Activated T-cell treated with anti-CD3 and anti-CD28 coated beads, Interleukin-2, amount 50 U/mL, for 24 hours (primary cell): ENCODE data around the gene ADIPOQ.
"Not testable (repeated sequence)": the region's sequence is repeated elsewhere in the genome, so short reads cannot be mapped to it uniquely, and the experiment has no call there.

Source experiments
- DNase-seq: peaks from one replicate; pipeline ENCODE4 v3.0.0-alpha.2; 2020
- H3K27ac Mint-ChIP-seq: 2 replicates; pipeline ENCODE4 v1.8.0; 2020; ENCODE audit warnings: mild to moderate bottlenecking, mixed read lengths
- H3K27me3 Mint-ChIP-seq: 2 replicates; pipeline ENCODE4 v1.8.0; 2020; ENCODE audit warnings: mixed read lengths
- H3K36me3 Mint-ChIP-seq: 2 replicates; pipeline ENCODE4 v1.8.0; 2020; ENCODE audit warnings: low read depth, mixed read lengths
- H3K4me1 Mint-ChIP-seq: 2 replicates; pipeline ENCODE4 v1.8.0; 2020; ENCODE audit warnings: low read depth, mixed read lengths
- H3K4me3 Mint-ChIP-seq: 2 replicates; pipeline ENCODE4 v1.8.0; 2020; ENCODE audit warnings: mild to moderate bottlenecking, moderate library complexity, mixed read lengths
- H3K9me3 Mint-ChIP-seq: 2 replicates; pipeline ENCODE4 v1.8.0; 2020; ENCODE audit warnings: mixed read lengths

The ADIPOQ gene

DNA sequence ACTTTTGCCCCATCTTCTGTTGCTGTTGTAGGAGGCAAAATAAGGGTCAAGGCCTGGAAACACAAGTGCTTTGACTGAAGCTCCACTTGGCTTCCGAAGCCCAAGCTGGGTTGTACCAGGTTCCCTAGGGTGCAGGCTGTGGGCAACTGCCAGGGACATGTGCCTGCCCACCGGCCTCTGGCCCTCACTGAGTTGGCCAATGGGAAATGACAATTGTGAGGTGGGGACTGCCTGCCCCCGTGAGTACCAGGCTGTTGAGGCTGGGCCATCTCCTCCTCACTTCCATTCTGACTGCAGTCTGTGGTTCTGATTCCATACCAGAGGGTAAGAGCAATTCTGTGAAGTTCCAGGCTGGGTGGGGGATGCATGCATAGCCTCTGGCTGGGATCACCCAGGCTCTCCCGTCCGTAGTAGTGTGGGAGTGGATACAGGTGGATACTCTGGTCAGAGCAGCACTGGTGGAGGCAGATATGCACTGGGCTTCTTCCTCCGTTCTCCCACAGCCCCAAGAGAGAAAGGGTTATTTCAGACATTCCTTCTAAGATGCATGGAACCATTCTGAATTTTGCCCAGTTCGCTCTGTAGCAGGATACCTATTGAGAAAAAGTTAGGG is at the start of gene ADIPOQ:
ADIPOQ (plus strand) TSS at position 285 of the 613 bp plus-strand sequence. CDS start 10,349 bp downstream, outside the sequence.
- Mint-ChIP-seq H3K27ac (no peak within 1 kb of the TSS), H3K9me3 (no peaks in the 10 kb centered on the region), H3K4me1 (no peaks in the 10 kb centered on the region), H3K36me3 (no peaks in the 10 kb centered on the region), H3K27me3 (peaks cover 4% of the 10 kb centered on the region), H3K4me3 (no peak within 1 kb of the TSS)
- no peak for DNase-seq

DNA sequence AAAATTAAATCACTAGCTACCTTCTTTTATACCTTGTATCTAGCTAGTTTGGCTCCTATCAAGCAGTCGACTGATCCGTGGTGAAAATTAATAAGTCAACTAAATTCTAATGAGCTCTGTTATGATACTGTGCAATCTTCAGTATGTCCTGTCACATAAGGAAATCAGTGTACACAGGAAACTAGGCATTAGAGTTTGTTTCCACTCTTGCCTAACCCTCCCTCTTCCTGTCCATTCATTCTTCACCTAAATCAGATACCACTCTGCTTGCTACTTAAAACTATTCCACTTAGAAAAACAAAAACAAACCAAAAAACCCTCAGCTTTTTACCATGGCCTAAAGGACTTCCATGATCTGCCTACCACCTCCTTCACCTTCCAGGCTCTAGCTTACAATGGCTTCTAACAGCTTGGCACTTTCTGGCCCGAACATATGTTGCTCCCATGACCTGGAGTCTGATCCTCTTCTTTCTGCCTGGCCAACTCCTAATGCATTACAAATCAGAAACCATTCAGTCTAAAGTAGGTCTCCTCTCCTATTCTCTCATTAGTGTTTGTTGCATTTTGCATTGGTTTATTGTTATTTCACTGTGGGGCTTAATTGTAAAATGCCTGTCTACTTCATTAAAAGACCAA is 44.2 kb upstream of the ADIPOQ start:
- Mint-ChIP-seq H3K36me3 (peaks cover 93% of the 10 kb centered on the region), H3K27ac (peak overlapping the region; percentile 15)

DNA sequence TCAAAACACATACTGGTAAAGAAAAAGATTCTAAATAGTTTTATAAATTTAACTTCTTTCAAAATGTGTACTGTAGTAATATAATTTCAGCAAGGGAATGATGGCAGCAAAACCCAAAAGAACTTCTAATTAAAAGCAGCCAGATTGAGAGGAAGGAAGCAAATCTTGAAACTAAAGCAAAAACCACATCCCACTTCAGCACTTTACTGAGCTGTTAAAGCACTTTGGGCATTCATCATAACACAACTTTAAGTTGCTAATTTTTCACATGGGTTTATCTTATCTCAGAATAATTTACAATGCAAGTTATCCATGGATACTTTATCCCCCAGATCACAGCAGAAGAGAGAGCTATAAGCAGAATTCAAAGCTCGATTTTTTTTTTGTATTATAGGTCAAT is 42.2 kb upstream of the ADIPOQ start:
- no peaks in the 10 kb centered on the region for H3K9me3 Mint-ChIP-seq
- no peak overlapping the region for H3K27ac Mint-ChIP-seq
- no peak overlapping the region for H3K4me3 Mint-ChIP-seq
- no peak for DNase-seq
- peaks cover 37% of the 10 kb centered on the region for H3K4me1 Mint-ChIP-seq
- H3K27me3 Mint-ChIP-seq, result no peaks in the 10 kb centered on the region
- peaks cover 91% of the 10 kb centered on the region for H3K36me3 Mint-ChIP-seq

More for the DNA sequence above, 44.2 kb upstream of the ADIPOQ start:
- H3K9me3 Mint-ChIP-seq, result no peaks in the 10 kb centered on the region
- DNase-seq, result no peak
- no peaks in the 10 kb centered on the region for H3K27me3 Mint-ChIP-seq
- H3K4me3 Mint-ChIP-seq, result no peak overlapping the region
- peaks cover 25% of the 10 kb centered on the region for H3K4me1 Mint-ChIP-seq

DNA sequence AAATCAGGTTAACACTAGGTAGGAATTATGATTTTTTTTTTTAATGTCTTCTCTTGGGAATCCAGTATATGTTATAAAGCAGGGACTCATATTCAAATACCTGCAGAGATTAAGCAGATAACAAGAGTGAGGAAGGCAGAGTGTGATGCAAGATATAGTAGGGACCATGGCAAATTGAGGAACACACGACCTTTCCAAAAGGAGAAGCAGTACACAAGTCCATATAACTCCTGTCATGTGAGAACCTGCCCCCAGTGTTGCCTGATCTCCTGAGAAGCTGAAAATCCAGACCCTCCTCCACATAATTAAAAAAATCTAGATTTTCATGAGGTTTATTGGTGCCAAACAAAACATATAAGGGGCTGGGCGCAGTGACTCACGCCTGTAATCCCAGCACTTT is 39.8 kb upstream of the ADIPOQ start:
- Mint-ChIP-seq H3K27ac (peak overlapping the region; percentile 18), H3K9me3 (no peaks in the 10 kb centered on the region), H3K27me3 (no peaks in the 10 kb centered on the region), H3K4me1 (peaks cover 48% of the 10 kb centered on the region), H3K36me3 (peaks cover 86% of the 10 kb centered on the region), H3K4me3 (no peak overlapping the region)
- no peak for DNase-seq

DNA sequence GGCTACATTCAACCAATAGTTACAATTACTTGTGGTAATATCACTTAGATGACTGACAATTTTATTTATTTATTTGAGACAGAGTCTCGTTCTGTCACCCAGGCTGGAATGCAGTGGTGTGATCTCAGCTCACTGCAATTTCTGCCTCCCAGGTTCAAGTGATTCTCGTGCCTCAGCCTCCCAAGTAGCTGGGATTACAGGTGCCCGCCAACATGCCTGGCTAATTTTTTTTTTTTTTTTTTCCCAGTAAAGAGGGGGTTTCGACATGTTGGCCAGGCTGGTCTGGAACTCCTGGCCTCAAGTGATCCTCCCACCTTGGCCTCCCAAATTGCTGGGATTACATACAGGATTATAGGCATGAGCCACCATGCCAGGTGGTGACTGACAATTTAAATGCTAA is 39.1 kb upstream of the ADIPOQ start:
- H3K27me3 Mint-ChIP-seq, H3K9me3 Mint-ChIP-seq, H3K27ac Mint-ChIP-seq, DNase-seq, H3K4me3 Mint-ChIP-seq: not testable (repeated sequence)
- Mint-ChIP-seq H3K36me3 (peaks cover 79% of the 10 kb centered on the region), H3K4me1 (peaks cover 46% of the 10 kb centered on the region)

DNA sequence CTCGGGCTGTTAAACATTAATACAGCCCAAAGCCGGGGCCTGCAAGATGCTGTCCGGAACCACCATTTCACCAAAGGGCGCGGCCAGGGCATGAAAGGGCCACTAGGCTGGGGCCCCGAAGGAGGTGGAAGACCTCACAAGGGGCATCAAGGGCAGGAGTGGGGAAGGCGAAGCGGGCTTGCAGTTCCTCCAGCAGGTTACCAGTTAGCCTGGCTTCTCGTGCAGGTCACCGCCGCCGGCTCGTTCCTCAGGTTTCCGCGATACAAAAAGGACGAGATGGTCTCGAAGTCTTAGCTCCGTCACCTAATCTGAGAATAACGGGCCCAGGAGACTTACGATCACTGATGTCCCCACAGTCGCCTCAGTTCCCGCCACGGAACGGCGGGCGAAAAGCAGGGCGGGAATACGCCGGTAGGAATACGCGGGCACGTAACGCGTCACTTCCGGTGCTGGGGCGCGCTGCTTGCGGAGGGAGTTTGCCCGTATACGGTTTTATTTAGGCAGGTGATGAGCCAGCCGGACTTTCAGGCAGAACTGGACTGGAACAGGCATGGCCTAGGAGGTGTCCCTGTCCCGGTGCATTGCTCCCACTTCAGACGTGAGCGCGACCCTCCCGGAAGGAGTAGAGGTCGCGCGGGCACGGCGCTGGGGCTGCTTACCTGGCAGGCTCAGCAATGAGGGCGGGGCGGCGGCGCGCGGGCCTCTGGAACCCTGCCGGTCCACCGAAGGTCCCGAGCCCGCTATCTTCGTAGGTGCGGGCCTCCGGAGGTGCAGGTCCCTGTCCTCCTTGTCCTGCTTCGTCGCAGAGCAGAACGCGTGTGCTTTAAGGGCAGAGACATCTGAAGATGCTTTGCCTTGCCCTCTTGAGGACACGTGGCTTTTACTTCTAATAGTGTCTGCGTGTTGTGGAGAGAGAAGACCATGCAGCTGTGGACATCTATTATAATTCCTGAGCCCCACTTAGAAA is 36.1 kb upstream of the ADIPOQ start, which contains the start of gene RFC4:
RFC4 (minus strand) TSS at position 394 of the 967 bp plus-strand sequence. CDS start 1,769 bp downstream, outside the sequence.
- Mint-ChIP-seq H3K27ac (peak within 1 kb of the TSS; percentile 98), H3K36me3 (peaks cover 52% of the 10 kb centered on the region), H3K9me3 (no peaks in the 10 kb centered on the region), H3K4me1 (peaks cover 31% of the 10 kb centered on the region), H3K27me3 (no peaks in the 10 kb centered on the region), H3K4me3 (peak within 1 kb of the TSS; percentile 96)
- DNase-seq, result peak; percentile 93

DNA sequence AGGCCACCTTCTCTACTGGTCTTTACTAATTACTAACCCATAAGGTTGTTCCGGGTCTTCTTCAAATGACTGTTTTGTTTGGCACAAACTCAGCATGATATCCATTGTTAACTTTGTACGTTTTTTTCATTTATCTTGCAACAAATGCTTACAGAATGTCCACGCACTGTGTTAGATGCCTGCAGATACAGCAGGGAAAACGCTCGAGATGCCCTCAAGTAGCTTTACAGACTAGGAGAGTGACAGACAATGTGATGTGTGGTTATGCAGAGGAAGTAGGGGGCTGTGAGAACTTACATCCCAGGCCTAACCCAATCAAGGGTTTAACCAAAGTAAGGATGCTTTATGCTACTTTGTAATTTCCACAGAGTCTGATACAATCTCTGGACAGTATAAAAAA is 35.3 kb upstream of the ADIPOQ start:
- peak overlapping the region; percentile 98 for H3K27ac Mint-ChIP-seq
- H3K4me1 Mint-ChIP-seq, result peaks cover 30% of the 10 kb centered on the region
- H3K9me3 Mint-ChIP-seq, result no peaks in the 10 kb centered on the region
- H3K36me3 Mint-ChIP-seq, result peaks cover 45% of the 10 kb centered on the region
- peak overlapping the region; percentile 96 for H3K4me3 Mint-ChIP-seq
- H3K27me3 Mint-ChIP-seq, result no peaks in the 10 kb centered on the region
- no peak for DNase-seq

DNA sequence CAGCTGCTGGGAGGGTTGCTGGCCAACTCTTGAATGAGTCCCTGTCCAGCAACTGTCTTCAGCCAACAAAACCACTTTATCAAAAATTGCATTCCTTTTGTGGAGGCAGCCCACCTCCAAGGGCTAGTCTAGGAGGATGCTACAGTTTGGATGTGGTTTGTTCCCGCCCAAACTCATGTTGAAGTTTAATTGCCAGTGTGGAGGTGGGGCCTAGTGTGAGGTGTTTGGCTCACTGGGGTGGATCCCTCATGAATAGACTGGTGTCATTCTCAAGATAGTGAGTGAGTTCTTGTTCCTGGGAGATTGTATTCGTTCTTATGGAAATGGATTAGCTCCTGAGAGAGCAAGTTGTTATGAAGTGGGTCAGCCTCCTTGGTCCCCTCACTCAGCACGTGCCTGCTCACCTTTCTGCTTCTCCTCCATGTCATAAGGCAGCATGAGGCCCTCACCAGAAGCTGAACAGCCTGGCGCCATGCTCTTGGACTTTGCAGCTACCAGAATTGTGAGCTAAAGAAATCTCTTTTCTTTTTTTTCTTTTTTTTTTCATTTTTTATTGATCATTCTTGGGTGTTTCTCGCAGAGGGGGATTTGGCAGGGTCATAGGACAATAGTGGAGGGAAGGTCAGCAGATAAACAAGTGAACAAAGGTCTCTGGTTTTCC is 32.0 kb upstream of the ADIPOQ start:
- DNase-seq, result no peak
- Mint-ChIP-seq H3K4me3 (no peak overlapping the region), H3K27ac (no peak overlapping the region), H3K4me1 (peaks cover 17% of the 10 kb centered on the region), H3K9me3 (no peaks in the 10 kb centered on the region), H3K36me3 (peaks cover 14% of the 10 kb centered on the region), H3K27me3 (no peaks in the 10 kb centered on the region)

DNA sequence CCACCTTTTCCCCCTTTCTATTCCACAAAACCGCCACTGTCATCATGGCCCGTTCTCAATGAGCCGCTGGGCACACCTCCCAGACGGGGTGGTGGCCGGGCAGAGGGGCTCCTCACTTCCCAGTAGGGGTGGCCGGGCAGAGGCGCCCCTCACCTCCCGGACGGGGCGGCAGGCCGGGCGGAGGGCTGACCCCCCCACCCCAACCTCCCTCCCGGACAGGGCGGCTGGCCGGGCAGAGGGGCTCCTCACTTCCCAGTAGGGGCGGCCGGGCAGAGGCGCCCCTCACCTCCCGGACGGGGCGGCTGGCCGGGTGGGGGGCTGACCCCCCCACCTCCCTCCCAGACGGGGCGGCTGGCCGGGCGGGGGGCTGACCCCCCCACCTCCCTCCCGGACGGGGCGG is 31.2 kb upstream of the ADIPOQ start:
- not testable (repeated sequence) for H3K9me3 Mint-ChIP-seq, H3K4me3 Mint-ChIP-seq, DNase-seq, H3K36me3 Mint-ChIP-seq, H3K27me3 Mint-ChIP-seq, H3K27ac Mint-ChIP-seq
- H3K4me1 Mint-ChIP-seq, result peaks cover 19% of the 10 kb centered on the region

DNA sequence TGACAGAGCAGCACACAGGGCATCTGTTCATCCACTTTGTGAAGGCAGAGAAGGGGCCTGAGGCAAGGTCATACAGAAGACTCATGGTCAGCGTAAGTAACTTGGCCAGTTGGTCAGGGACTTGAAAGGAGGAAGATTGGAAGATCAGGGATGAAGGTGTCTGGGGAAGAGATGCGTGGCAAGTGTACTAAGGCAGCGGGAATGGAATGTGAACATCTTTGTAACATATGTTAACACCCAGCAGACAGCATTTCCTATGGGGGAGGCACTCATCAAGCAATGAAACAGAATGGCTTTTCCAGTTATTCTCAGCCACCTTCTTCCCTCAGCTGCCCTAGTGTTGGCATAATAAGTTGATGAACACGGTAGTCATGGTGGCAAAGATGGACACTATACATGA is 28.4 kb upstream of the ADIPOQ start:
- Mint-ChIP-seq H3K36me3 (no peaks in the 10 kb centered on the region), H3K27ac (no peak overlapping the region), H3K27me3 (no peaks in the 10 kb centered on the region), H3K4me3 (no peak overlapping the region), H3K4me1 (peaks cover 9% of the 10 kb centered on the region), H3K9me3 (no peaks in the 10 kb centered on the region)
- no peak for DNase-seq

DNA sequence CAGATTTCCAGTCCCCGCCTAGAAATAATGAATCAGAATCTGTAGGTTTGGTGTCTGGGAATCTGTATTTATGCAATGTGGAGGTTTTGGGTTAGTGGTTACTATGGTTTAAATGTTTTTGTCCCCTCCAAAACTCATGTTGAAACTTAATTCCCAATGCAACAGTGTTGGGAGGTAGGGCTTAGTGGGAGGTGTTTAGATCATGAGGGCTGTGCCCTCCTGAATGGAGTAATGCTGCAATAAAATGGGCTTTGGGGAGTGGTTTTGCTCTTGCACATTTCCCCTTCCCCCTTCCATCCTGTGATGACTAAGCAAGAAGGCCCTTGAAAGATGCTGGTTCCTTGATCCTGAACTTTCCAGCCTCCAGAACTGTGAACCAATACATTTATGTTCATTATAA is 27.1 kb upstream of the ADIPOQ start:
- Mint-ChIP-seq H3K4me3 (no peak overlapping the region), H3K27ac (no peak overlapping the region), H3K36me3 (no peaks in the 10 kb centered on the region), H3K27me3 (no peaks in the 10 kb centered on the region), H3K4me1 (peaks cover 9% of the 10 kb centered on the region), H3K9me3 (no peaks in the 10 kb centered on the region)
- no peak for DNase-seq

DNA sequence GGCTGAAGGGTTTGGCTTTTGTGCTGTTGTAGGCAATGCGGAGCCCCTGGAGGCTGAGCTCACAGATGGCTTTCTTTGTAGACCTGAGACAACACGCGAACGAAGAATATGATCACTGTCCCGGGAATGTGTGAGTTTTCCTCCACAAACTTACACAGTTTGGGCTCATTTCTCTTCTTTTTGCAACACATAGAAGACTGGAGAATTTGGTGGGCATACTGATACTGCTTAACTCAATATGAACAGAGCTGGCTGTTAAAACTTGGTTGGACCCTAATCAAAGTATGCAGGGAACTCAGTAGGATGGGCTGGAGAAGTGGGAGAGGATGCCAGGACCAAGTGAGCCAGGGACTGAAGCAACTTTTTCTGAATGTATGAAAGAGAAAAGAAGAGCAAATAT is 24.0 kb upstream of the ADIPOQ start:
- H3K36me3 Mint-ChIP-seq, result no peaks in the 10 kb centered on the region
- peaks cover 12% of the 10 kb centered on the region for H3K4me1 Mint-ChIP-seq
- H3K27ac Mint-ChIP-seq, result no peak overlapping the region
- H3K4me3 Mint-ChIP-seq, result no peak overlapping the region
- no peak for DNase-seq
- H3K27me3 Mint-ChIP-seq, result no peaks in the 10 kb centered on the region
- H3K9me3 Mint-ChIP-seq, result no peaks in the 10 kb centered on the region

DNA sequence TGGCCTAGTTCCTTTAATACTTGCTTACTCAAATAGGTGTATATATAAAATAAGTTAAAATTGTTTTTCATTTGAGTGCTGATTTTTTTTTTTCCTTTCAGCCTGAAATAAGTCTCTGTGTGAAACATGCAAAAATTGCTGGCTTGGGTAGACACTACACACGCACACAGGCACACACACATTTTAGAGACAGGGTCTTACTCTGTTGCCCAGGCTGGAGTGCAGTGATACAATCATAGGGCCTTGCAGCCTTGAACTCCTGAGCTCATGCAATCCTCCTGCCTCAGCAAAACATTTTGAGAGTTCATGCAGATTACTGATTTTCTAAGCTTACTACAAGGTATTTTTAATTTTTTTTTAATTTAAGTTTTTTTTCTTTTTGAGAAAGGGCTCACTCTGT is 23.6 kb upstream of the ADIPOQ start:
- peaks cover 1% of the 10 kb centered on the region for H3K27me3 Mint-ChIP-seq
- no peaks in the 10 kb centered on the region for H3K9me3 Mint-ChIP-seq
- H3K4me1 Mint-ChIP-seq, result peaks cover 13% of the 10 kb centered on the region
- no peaks in the 10 kb centered on the region for H3K36me3 Mint-ChIP-seq
- H3K4me3 Mint-ChIP-seq, result no peak overlapping the region
- no peak for DNase-seq
- no peak overlapping the region for H3K27ac Mint-ChIP-seq
